ENCODE results near the gene BSCL2.
A peak's percentile ranks its signal among the peaks of the same experiment; 100 is the strongest.
"Not testable (repeated sequence)": the region's sequence is repeated elsewhere in the genome, so short reads cannot be mapped to it uniquely, and the experiment has no call there.

The BSCL2 gene

GRCh38 chr11:62730076-62730475 is 22.9 kb upstream of the BSCL2 start:
- WGBS, 2 experiments = 93% methylated on average over 14 of the region's 14 CpGs
- H3K27ac ChIP-seq (ENCODE audit: insufficient read depth, low read depth, low read length, poor library complexity, severe bottlenecking); H3K4me3 ChIP-seq (ENCODE audit: insufficient read depth, low read depth, low read length); H3K9me3 ChIP-seq (ENCODE audit: control insufficient read depth, low read length); H3K27me3 ChIP-seq (ENCODE audit: control insufficient read depth, insufficient read depth, low read length, poor library complexity, severe bottlenecking); H3K4me1 ChIP-seq (ENCODE audit: control insufficient read depth, insufficient read depth, low read length): not testable (repeated sequence)
- peaks cover 16% of the 10 kb centered on the region for H3K36me3 ChIP-seq (ENCODE audit: control insufficient read depth, insufficient read depth, low read length)

- Histone ChIP-seq H3K4me3 (ENCODE audit: insufficient read depth, low read depth, low read length) (peak within 1 kb of the TSS; percentile 90), H3K36me3 (ENCODE audit: control insufficient read depth, insufficient read depth, low read length) (peaks cover 20% of the 10 kb centered on the region), H3K9me3 (ENCODE audit: control insufficient read depth, low read length) (no peaks in the 10 kb centered on the region), H3K4me1 (ENCODE audit: control insufficient read depth, insufficient read depth, low read length) (peaks cover 18% of the 10 kb centered on the region), H3K27me3 (ENCODE audit: control insufficient read depth, insufficient read depth, low read length, poor library complexity, severe bottlenecking) (no peaks in the 10 kb centered on the region), H3K27ac (ENCODE audit: insufficient read depth, low read depth, low read length, poor library complexity, severe bottlenecking) (peak within 1 kb of the TSS; percentile 95)
- 0% methylated on average over 29 of the region's 29 CpGs for WGBS, 2 experiments
These were observed 21.2 kb upstream of the BSCL2 start, which contains the start of gene TTC9C for GRCh38 chr11:62728171-62728988. TSS of gene TTC9C (plus strand) at chr11:62728486. CDS start at chr11:62728849, 363 bp downstream.

- Histone ChIP-seq H3K36me3 (ENCODE audit: control insufficient read depth, insufficient read depth, low read length) (peaks cover 21% of the 10 kb centered on the region), H3K27me3 (ENCODE audit: control insufficient read depth, insufficient read depth, low read length, poor library complexity, severe bottlenecking) (no peaks in the 10 kb centered on the region), H3K4me1 (ENCODE audit: control insufficient read depth, insufficient read depth, low read length) (peaks cover 18% of the 10 kb centered on the region), H3K4me3 (ENCODE audit: insufficient read depth, low read depth, low read length) (peak overlapping the region; percentile 90), H3K9me3 (ENCODE audit: control insufficient read depth, low read length) (no peaks in the 10 kb centered on the region), H3K27ac (ENCODE audit: insufficient read depth, low read depth, low read length, poor library complexity, severe bottlenecking) (peak overlapping the region; percentile 95)
- WGBS, 2 experiments = 0% methylated on average over 20 of the region's 20 CpGs
These were observed 20.6 kb upstream of the BSCL2 start for GRCh38 chr11:62727872-62728170.

- peaks cover 26% of the 10 kb centered on the region for H3K36me3 ChIP-seq (ENCODE audit: control insufficient read depth, insufficient read depth, low read length)
- peak within 1 kb of the TSS; percentile 95 for H3K27ac ChIP-seq (ENCODE audit: insufficient read depth, low read depth, low read length, poor library complexity, severe bottlenecking)
- H3K9me3 ChIP-seq (ENCODE audit: control insufficient read depth, low read length) = no peaks in the 10 kb centered on the region
- H3K27me3 ChIP-seq (ENCODE audit: control insufficient read depth, insufficient read depth, low read length, poor library complexity, severe bottlenecking) = no peaks in the 10 kb centered on the region
- H3K4me1 ChIP-seq (ENCODE audit: control insufficient read depth, insufficient read depth, low read length) = peaks cover 18% of the 10 kb centered on the region
- 0% methylated on average over 72 of the region's 72 CpGs for WGBS, 2 experiments
- H3K4me3 ChIP-seq (ENCODE audit: insufficient read depth, low read depth, low read length) = peak within 1 kb of the TSS; percentile 90
These were observed 20.1 kb upstream of the BSCL2 start, which contains the start of gene HNRNPUL2 for GRCh38 chr11:62727165-62727871. TSS of gene HNRNPUL2 (minus strand) at chr11:62727457. CDS start at chr11:62727156, 301 bp downstream.

- 0% methylated on average over 37 of the region's 37 CpGs for WGBS, 2 experiments
- no peaks in the 10 kb centered on the region for H3K27me3 ChIP-seq (ENCODE audit: control insufficient read depth, insufficient read depth, low read length, poor library complexity, severe bottlenecking)
These were observed 19.6 kb upstream of the BSCL2 start for GRCh38 chr11:62726915-62727164.

GRCh38 chr11:62726156-62726914 is 19.1 kb upstream of the BSCL2 start:
- Histone ChIP-seq H3K4me1 (ENCODE audit: control insufficient read depth, insufficient read depth, low read length) (peaks cover 18% of the 10 kb centered on the region), H3K36me3 (ENCODE audit: control insufficient read depth, insufficient read depth, low read length) (peaks cover 34% of the 10 kb centered on the region), H3K9me3 (ENCODE audit: control insufficient read depth, low read length) (no peaks in the 10 kb centered on the region), H3K27me3 (ENCODE audit: control insufficient read depth, insufficient read depth, low read length, poor library complexity, severe bottlenecking) (no peaks in the 10 kb centered on the region), H3K4me3 (ENCODE audit: insufficient read depth, low read depth, low read length) (peak overlapping the region; percentile 90), H3K27ac (ENCODE audit: insufficient read depth, low read depth, low read length, poor library complexity, severe bottlenecking) (peak overlapping the region; percentile 95)
- 1% methylated on average over 51 of the region's 51 CpGs for WGBS, 2 experiments

More at GRCh38 chr11:62726915-62727164, 19.6 kb upstream of the BSCL2 start:
- H3K4me3 ChIP-seq (ENCODE audit: insufficient read depth, low read depth, low read length) = peak overlapping the region; percentile 90
- H3K36me3 ChIP-seq (ENCODE audit: control insufficient read depth, insufficient read depth, low read length) = peaks cover 31% of the 10 kb centered on the region
- H3K4me1 ChIP-seq (ENCODE audit: control insufficient read depth, insufficient read depth, low read length) = peaks cover 18% of the 10 kb centered on the region
- peak overlapping the region; percentile 95 for H3K27ac ChIP-seq (ENCODE audit: insufficient read depth, low read depth, low read length, poor library complexity, severe bottlenecking)
- H3K9me3 ChIP-seq (ENCODE audit: control insufficient read depth, low read length) = no peaks in the 10 kb centered on the region

GRCh38 chr11:62725646-62726045 is 18.4 kb upstream of the BSCL2 start:
- no peaks in the 10 kb centered on the region for H3K27me3 ChIP-seq (ENCODE audit: control insufficient read depth, insufficient read depth, low read length, poor library complexity, severe bottlenecking)
- peaks cover 38% of the 10 kb centered on the region for H3K36me3 ChIP-seq (ENCODE audit: control insufficient read depth, insufficient read depth, low read length)
- 2 to 3% methylated on average over 7 of the region's 7 CpGs for WGBS, 2 experiments
- no peak overlapping the region for H3K27ac ChIP-seq (ENCODE audit: insufficient read depth, low read depth, low read length, poor library complexity, severe bottlenecking)
- H3K4me1 ChIP-seq (ENCODE audit: control insufficient read depth, insufficient read depth, low read length) = peaks cover 18% of the 10 kb centered on the region
- no peaks in the 10 kb centered on the region for H3K9me3 ChIP-seq (ENCODE audit: control insufficient read depth, low read length)
- peak overlapping the region; percentile 90 for H3K4me3 ChIP-seq (ENCODE audit: insufficient read depth, low read depth, low read length)

GRCh38 chr11:62724171-62724570 is 16.9 kb upstream of the BSCL2 start:
- Histone ChIP-seq H3K36me3 (ENCODE audit: control insufficient read depth, insufficient read depth, low read length) (peaks cover 50% of the 10 kb centered on the region), H3K27ac (ENCODE audit: insufficient read depth, low read depth, low read length, poor library complexity, severe bottlenecking) (no peak overlapping the region), H3K4me3 (ENCODE audit: insufficient read depth, low read depth, low read length) (no peak overlapping the region), H3K9me3 (ENCODE audit: control insufficient read depth, low read length) (no peaks in the 10 kb centered on the region), H3K27me3 (ENCODE audit: control insufficient read depth, insufficient read depth, low read length, poor library complexity, severe bottlenecking) (no peaks in the 10 kb centered on the region), H3K4me1 (ENCODE audit: control insufficient read depth, insufficient read depth, low read length) (peaks cover 13% of the 10 kb centered on the region)
- 79 to 82% methylated on average over 8 of the region's 8 CpGs for WGBS, 2 experiments

GRCh38 chr11:62721994-62722393 is 14.8 kb upstream of the BSCL2 start:
- H3K27me3 ChIP-seq (ENCODE audit: control insufficient read depth, insufficient read depth, low read length, poor library complexity, severe bottlenecking) = no peaks in the 10 kb centered on the region
- H3K36me3 ChIP-seq (ENCODE audit: control insufficient read depth, insufficient read depth, low read length) = peaks cover 70% of the 10 kb centered on the region
- H3K9me3 ChIP-seq (ENCODE audit: control insufficient read depth, low read length) = no peaks in the 10 kb centered on the region
- no peak overlapping the region for H3K27ac ChIP-seq (ENCODE audit: insufficient read depth, low read depth, low read length, poor library complexity, severe bottlenecking)
- H3K4me1 ChIP-seq (ENCODE audit: control insufficient read depth, insufficient read depth, low read length) = peaks cover 13% of the 10 kb centered on the region
- 89 to 93% methylated on average over 7 of the region's 7 CpGs for WGBS, 2 experiments
- no peak overlapping the region for H3K4me3 ChIP-seq (ENCODE audit: insufficient read depth, low read depth, low read length)
